NB4 (cell line): ENCODE data around the gene GDPD5.

ENCODE experiments used
- CTCF ChIP-seq: IDR thresholded peaks from one replicate; pipeline ENCODE4 v1.5.1; 2012; ENCODE audit warnings: low read depth, low read length
- MYC ChIP-seq: IDR thresholded peaks from 2 replicates; pipeline ENCODE4 v1.6.1; 2011; ENCODE audit warnings: low read depth, low read length
- POLR2A ChIP-seq: IDR thresholded peaks from 2 replicates; pipeline ENCODE4 v1.6.1; 2011; ENCODE audit warnings: mild to moderate bottlenecking; ENCODE audit not compliant: insufficient read length; ENCODE audit errors: extremely low read depth
- TF ChIP-seq, protein P1 (sequence below): IDR thresholded peaks from 2 replicates; pipeline ENCODE4 v1.6.1; 2011; ENCODE audit warnings: low read depth, low read length

DNA sequence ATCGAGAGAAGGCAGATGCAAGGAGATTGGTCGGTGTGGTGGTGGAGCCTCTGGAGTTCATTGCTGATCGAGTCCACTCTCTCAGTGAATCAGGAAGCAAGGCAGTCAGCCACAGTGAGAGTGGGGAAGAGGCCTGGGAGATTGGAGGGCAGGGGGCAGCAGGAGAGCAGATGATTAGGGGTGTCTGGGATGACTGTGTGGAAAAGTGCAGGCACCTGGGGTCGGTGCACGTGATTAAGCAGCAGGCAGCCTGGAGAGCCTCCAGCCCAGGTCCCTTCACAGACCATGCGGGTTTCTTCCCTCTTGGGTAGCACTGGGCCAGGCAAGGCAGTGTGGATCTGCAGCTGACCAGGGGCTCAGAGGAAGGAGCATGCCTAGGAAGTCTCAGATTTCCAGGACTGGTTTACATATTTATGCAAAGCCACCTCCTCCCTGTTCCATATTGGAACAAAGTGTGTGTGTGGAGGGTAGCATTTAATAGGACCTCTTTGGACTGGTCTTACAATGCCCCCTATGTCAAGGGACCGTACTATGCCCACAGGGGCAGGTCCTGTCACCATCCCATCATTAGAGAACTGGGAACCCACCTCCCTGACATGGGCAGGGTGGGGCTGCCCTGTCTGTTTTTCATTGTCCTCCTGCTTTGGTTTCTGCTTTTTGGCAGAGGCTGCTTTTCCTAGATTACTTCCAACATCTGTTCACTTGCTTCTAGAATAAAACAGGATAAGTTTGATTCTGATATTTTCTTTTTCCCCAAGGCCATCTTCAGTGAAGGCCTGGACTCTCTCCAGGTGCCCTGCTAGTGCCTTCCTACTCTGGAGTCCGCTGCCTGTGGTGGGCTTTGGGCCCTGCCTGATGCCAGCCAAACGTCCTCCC lies 14.0 kb upstream of the GDPD5 start:
- TF ChIP-seq POLR2A (no peak), CTCF (no peak), MYC (no peak)
- TF ChIP-seq, protein P1, sequence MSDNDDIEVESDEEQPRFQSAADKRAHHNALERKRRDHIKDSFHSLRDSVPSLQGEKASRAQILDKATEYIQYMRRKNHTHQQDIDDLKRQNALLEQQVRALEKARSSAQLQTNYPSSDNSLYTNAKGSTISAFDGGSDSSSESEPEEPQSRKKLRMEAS = no peak
